Activated naive CD8-positive, alpha-beta T cell treated with anti-CD3 and anti-CD28 coated beads, Interleukin-2, amount 50 U/mL, for 16 hours (primary cell): Measurements from ENCODE around the gene VPS52.
A peak's percentile ranks its signal among the peaks of the same experiment; 100 is the strongest.
"Not testable (repeated sequence)": the region's sequence is repeated elsewhere in the genome, so short reads cannot be mapped to it uniquely, and the experiment has no call there.

Experiments
- DNase-seq: peaks from one replicate; pipeline ENCODE4 v3.0.0-alpha.2; 2020; ENCODE audit warnings: low read depth, low spot score

The VPS52 gene

GRCh38 chr6:33280539-33280938 lies 8.9 kb upstream of the VPS52 start:
- DNase-seq: no peak

DNA sequence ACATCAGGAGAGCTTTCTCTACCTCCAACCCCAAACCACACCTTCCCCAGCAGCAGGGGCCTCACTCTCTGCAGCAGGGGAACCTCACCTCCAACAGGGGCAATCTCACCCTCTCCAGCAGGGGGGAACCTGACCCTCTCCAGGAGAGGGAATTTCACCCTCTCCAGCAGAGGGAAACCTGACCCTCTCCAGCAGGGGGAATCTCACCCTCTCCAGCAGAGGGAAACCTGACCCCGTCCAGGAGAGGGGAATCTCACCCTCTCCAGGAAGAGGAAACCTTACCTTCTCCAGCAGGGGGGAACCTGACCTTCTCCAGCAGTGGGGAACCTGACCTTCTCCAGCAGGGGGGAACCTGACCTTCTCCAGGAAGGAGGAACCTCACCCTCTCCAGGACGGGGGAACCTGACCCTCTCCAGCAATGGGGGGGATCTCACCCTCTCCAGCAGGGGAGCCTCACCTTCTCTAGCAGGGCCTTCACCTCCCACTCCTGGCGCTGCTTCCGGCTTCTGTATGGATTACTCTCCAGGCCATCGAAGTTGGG lies 8.4 kb upstream of the VPS52 start:
- no peak for DNase-seq

DNA sequence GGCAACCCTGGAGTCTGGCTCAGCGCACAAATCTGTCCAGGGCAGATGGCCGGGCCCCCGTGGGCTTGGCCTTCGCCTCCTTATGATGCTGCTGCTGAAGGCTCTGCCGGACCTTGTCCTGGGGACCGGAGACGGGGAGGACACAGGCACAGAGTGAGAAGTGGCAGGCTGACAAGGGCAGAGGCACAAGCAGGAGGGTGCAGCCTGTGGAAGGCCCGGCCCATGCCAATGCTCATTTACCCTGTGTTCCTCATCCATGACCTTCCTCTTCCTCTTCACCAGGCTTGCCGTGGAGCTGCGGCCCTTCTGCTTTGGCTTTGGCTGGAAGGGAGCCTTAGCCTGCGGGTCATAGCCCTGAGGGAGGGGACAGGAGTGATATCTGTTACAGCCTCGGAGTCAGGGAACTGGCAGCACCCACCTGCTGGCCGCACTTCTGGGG lies 7.6 kb upstream of the VPS52 start:
- DNase-seq: no peak

DNA sequence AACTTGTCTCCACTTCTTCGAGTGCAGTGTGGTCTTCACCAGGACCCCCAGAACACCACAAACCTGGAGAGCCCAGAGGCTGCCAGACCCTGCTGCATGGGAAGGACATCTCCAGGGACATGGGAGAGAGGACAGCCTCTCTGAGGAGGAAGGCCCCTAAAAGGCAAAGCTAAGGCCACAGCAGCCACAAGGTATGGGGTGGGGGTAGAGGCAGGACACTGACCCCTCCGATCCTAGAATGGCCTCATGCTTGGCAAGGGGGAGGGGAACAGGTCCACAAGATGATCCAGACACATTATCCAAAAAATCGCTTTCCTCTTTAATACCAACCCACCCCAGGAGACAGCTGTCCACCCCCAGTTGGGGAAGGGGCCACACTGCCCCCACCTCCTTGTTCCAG lies 7.1 kb upstream of the VPS52 start:
- DNase-seq: no peak

DNA sequence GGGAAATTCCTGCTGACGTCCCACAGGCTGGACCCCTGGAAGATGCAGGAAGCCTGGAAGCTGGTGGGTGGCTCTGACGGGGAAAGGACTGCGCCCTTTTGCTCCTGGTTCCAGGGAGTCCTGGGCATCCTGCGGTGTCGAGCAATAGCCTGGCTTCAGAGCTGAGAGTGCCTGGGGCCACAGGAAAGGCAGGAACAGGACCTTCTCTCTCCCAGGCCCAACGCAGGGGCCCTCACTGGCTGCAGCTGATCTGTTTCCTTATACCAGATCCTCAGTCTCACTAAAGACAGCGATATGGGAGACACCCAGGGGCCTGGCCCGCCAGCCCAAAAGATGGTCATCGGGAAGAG lies 6.7 kb upstream of the VPS52 start:
- no peak for DNase-seq

- DNase-seq: no peak
These were observed 6.2 kb upstream of the VPS52 start for GRCh38 chr6:33277663-33278391.

DNA sequence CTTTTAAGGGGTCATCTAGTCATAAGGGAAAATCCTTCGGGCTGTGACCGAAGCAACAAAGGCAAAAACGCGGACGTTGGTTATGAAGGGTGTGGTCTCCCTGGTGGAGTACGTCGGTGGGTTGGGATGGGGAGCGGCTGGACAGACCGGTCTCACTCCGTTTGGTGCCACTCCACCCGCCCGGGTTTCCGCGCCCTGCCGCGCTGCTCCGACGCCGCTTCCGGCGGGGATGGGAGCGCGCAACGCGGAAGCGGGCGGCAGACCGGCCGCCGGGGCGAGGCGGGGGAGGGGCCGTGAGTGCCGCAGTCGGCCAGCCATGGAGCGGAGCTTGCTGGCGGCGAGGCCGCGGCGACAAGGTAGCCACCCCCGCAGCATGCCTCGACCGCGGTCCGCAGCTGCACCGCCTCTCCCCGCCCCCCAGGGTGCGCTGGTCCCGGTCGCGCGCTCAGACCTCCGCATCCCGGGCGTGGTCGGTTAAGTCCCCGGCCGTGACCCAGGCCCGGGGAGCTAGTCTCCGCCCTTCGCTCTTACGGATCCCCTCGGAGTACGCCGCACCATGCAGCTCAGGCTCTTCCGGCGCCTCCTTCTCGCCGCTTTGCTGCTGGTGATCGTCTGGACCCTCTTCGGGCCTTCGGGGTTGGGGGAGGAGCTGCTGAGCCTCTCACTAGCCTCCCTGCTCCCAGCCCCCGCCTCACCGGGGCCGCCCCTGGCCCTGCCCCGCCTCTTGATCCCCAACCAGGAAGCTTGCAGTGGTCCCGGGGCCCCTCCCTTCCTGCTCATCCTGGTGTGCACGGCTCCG lies 5.4 kb upstream of the VPS52 start, which contains the start of gene B3GALT4:
Gene B3GALT4, plus strand, starts transcription at position 260 of the 799 bp plus-strand sequence. Its CDS starts 297 bp downstream, at position 557.
- DNase-seq: peak; percentile 41

- DNase-seq: no peak
These were observed 4.8 kb upstream of the VPS52 start for GRCh38 chr6:33276581-33276863.

GRCh38 chr6:33275795-33276580 lies 4.3 kb upstream of the VPS52 start:
- not testable (repeated sequence) for DNase-seq

- no peak for DNase-seq
These were observed 2.5 kb upstream of the VPS52 start for GRCh38 chr6:33273924-33274902.

- DNase-seq: no peak
These were observed 1.6 kb upstream of the VPS52 start for GRCh38 chr6:33273129-33273923.

GRCh38 chr6:33272275-33273128 lies 826 bp upstream of the VPS52 start:
- no peak for DNase-seq

DNA sequence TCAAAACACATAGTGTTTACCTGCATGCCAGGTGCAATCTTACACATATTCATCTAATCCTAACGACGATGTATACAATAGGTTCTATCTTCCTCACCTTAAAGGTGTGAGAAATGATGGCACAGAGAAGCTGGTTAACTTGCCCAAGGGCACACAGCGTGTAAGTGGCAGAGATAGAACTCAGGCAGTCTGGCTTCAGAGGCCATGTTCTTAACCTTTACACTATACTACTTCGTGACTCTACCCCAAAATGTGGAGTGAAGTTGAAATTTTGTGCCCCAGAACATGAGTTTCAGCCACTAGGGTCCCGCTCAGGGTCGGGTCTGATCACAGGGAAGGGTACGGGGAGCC lies 584 bp downstream of the VPS52 start:
- DNase-seq: no peak

- no peak for DNase-seq
These were observed 7.7 kb downstream of the VPS52 start for GRCh38 chr6:33264015-33264414.

DNA sequence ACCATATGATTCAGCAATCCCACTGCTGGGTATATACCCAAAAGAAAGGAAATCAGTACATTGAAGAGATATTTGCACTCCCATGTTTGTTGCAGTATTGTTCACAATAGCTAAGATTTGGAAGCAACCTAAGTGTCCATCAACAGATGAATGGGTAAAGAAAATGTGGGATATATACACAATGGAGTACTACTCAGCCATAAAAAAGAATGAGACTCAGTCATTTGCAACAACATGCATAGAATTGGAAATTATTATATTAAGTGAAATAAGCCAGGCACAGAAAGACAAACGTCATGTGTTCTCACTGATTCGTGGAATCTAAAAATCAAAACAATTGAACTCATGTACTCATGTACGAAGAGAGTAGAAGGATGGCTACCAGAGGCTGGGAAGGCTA lies 9.2 kb downstream of the VPS52 start:
- not testable (repeated sequence) for DNase-seq

DNA sequence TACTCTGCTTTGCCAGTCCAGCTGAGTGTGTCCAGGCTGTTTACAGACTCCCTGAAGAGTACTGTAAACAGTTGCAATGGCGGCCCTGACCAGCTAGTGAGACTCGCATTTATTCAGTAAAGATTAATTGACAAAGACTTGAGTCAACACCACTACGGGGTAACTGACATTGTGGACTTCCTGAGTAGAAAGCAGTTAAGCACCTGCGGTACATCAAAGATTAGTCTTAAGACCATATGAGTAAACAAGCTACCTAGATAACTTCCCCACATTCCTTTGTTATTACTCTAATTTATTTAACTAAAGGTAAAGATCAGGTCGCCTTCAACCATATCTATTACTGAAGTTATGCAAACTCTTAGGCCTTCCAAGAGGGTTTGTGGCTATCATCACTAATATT lies 12.6 kb downstream of the VPS52 start:
- DNase-seq: no peak

DNA sequence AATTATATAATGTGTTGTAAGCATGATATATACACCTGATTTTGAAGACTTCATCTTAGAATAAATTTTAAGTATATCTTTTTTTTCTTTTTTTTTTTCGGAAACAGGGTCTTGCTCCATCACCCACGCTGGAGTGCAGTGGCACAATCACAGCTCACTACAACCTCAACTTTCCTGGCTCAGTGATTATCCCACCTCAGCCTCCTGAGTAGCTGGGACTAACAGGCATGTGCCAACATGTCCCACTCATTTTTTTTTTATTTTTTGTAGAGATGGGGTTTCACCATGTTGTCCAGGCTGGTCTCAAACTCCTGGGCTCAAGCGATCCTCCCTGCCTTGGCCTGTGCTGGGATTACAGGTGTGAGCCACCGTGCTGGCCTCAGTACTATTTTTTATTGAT lies 17.1 kb downstream of the VPS52 start:
- no peak for DNase-seq

GRCh38 chr6:33252759-33253158 lies 18.9 kb downstream of the VPS52 start:
- DNase-seq: no peak

DNA sequence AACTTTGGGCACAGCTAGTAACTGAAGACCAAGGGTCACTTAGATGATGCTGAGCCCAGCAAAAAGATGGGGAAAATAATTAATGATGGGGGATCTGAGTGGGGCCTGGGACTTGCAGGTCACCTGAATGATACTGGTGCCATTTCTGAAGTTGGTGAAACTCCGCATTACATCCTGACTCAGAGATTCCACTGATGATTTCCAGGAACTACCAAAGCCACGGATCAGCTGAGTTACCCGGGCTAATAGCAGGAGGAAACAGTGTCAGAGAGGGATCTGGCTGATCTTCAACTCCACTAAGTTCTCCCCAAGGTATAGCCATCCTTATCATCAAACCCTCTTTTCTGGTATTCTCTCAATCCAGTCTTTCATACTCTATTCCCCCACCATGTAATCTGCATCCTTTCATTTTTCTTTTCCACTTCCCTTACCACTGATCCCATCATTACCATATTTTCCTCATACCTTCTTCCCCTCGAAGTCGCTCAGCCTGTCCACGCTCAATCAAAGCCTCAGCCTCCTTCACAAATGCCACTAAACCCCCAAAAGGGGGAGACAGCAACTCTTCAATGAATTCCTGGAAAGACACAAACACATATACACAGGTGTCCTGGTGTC lies 20.2 kb downstream of the VPS52 start:
- no peak for DNase-seq
